Thyroid gland (tissue), 4 donors: ENCODE results near the gene NFE2L3. TPM values are rescaled to one million over a fixed set of nuclear protein-coding genes. Genes with fewer than 3 reads are reported as not detected.

Source experiments
- DNase-seq, 2 donors: peaks; one replicate each; pipeline ENCODE4 v3.0.0-alpha.2; 2019
- H3K27ac ChIP-seq, 3 donors: fragments of 200-600 bp; sonication (generic); 1 replicate in 2 of 3; 2 replicates in 1 of 3; pipeline ENCODE4 v1.5.1; 2016 to 2019; ENCODE audit warnings: mild to moderate bottlenecking in 1 of 3, moderate library complexity in 1 of 3
- H3K27me3 ChIP-seq: fragments of 200-600 bp; sonication (generic); one replicate; pipeline ENCODE4 v1.5.1; 2019
- H3K36me3 ChIP-seq, 2 donors: fragments of 200-600 bp; sonication (generic); one replicate each; pipeline ENCODE4 v1.5.1; 2016 to 2019
- H3K4me1 ChIP-seq, 2 donors: fragments of 200-600 bp; sonication (generic); one replicate each; pipeline ENCODE4 v1.5.1; 2017 to 2019
- H3K4me3 ChIP-seq, 3 donors: fragments of 200-600 bp; sonication (generic); replicated peaks in 1 of 3; 1 replicate in 2 of 3; 2 replicates in 1 of 3; pipeline ENCODE4 v1.5.1; 2016; ENCODE audit warnings: mild to moderate bottlenecking in 1 of 3
- H3K9me3 ChIP-seq: fragments of 200-600 bp; sonication (generic); one replicate; pipeline ENCODE4 v1.5.1; 2017
- CTCF ChIP-seq, 6 experiments: fragments of 200-600 bp in 3 of 6; fragments of 450-650 bp in 3 of 6; sonication (generic) in 3 of 6; IDR thresholded peaks; one replicate each; pipeline ENCODE4 v1.5.1; 2016 to 2019; ENCODE audit warnings: antibody characterized with exemption in 6 of 6, mild to moderate bottlenecking in 2 of 6, inconsistent platforms in 1 of 6, moderate library complexity in 1 of 6
- POLR2A ChIP-seq, 2 donors: fragments of 450-650 bp; IDR thresholded peaks; one replicate each; pipeline ENCODE4 v1.6.1; 2017; ENCODE audit warnings: antibody characterized with exemption in 2 of 2, mild to moderate bottlenecking in 2 of 2, moderate library complexity in 1 of 2
- WGBS, 2 donors: methylation state at CpG; one replicate each; pipeline ENCODE4 v1.1.5; 2017; 5-methylcytosine and 5-hydroxymethylcytosine counted together
- intact Hi-C: fragments of 100-400 bp; cut with DNase I; formaldehyde crosslinking; loops from one replicate; pipeline ENCODE4 v1.15.1; 2023
- total RNA-seq, 4 donors: library from RNA; depleted of rRNA; stranded (reverse); fragments of >200 nt; gene quantifications; one replicate each; pipeline ENCODE4 v1.2.3, GENCODE V29; 2016

NFE2L3 gene
- total RNA-seq, 4 donors from 2014 or later, result 0.33 to 1.4 (median 0.98) TPM

GRCh38 chr7:26199301-26200037 is 47.5 kb downstream of the NFE2L3 start:
- peak; percentile 71 to 76 for DNase-seq
- peak in 1 of 2 donors; percentile 69 for TF ChIP-seq POLR2A (IDR thresholded peaks at IDR 0.05)
- TF ChIP-seq CTCF (IDR thresholded peaks at IDR 0.05), result no peak
- intact Hi-C loops, result no loop called here
- Histone ChIP-seq H3K27me3 (no peaks in the 10 kb centered on the region), H3K36me3 (peaks cover 26 to 28% of the 10 kb centered on the region in 2 donors), H3K9me3 (no peaks in the 10 kb centered on the region), H3K4me3 (peak overlapping the region; percentile 61 to 96 (median 86)), H3K27ac (peak overlapping the region; percentile 99 to 100 (median 99)), H3K4me1 (peaks cover 25 to 35% of the 10 kb centered on the region in 2 donors)
- WGBS, 2 donors, result 0% methylated on average over 36 of the region's 36 CpGs

GRCh38 chr7:26200038-26200443 is 48.0 kb downstream of the NFE2L3 start:
- DNase-seq, result peak; percentile 66 to 74
- Histone ChIP-seq H3K4me3 (peak overlapping the region; percentile 61 to 96 (median 86)), H3K36me3 (peaks cover 22 to 23% of the 10 kb centered on the region in 2 donors), H3K27ac (peak overlapping the region; percentile 99 to 100 (median 99)), H3K4me1 (peaks cover 27 to 41% of the 10 kb centered on the region in 2 donors), H3K9me3 (no peaks in the 10 kb centered on the region), H3K27me3 (no peaks in the 10 kb centered on the region)
- TF ChIP-seq POLR2A (IDR thresholded peaks at IDR 0.05) (no peak), CTCF (IDR thresholded peaks at IDR 0.05) (no peak)
- intact Hi-C loops, result no loop called here
- WGBS, 2 donors, result 0% methylated on average over 24 to 28 of the region's 29 CpGs

- no peaks in the 10 kb centered on the region for H3K27me3 ChIP-seq
- H3K9me3 ChIP-seq, result no peaks in the 10 kb centered on the region
- peak within 1 kb of the TSS; percentile 61 to 96 (median 86) for H3K4me3 ChIP-seq
- peaks cover 16 to 17% of the 10 kb centered on the region in 2 donors for H3K36me3 ChIP-seq
- peak; percentile 100 for TF ChIP-seq POLR2A (IDR thresholded peaks at IDR 0.05)
- peak in 2 of 6 experiments; percentile 9 to 16 for TF ChIP-seq CTCF (IDR thresholded peaks at IDR 0.05)
- H3K4me1 ChIP-seq, result peaks cover 30 to 44% of the 10 kb centered on the region in 2 donors
- H3K27ac ChIP-seq, result peak within 1 kb of the TSS; percentile 99 to 100 (median 99)
- intact Hi-C loops, result no loop called here
- DNase-seq, result peak; percentile 98
- WGBS, 2 donors, result 1% methylated on average over 45 to 50 of the region's 71 CpGs
Measured at GRCh38 chr7:26200444-26201246, 48.6 kb downstream of the NFE2L3 start, which contains the start of gene HNRNPA2B1. Gene HNRNPA2B1, minus strand, starts transcription at chr7:26200746. Its CDS starts 169 bp downstream, at chr7:26200577.

GRCh38 chr7:26201247-26202018 is 49.4 kb downstream of the NFE2L3 start, which contains the start of gene CBX3:
Gene CBX3, plus strand, starts transcription at chr7:26201745. Its CDS starts 1,254 bp downstream, at chr7:26202999.
- DNase-seq, result peak; percentile 86 to 88
- H3K9me3 ChIP-seq, result no peaks in the 10 kb centered on the region
- H3K4me1 ChIP-seq, result peaks cover 26 to 36% of the 10 kb centered on the region in 2 donors
- H3K27me3 ChIP-seq, result no peaks in the 10 kb centered on the region
- WGBS, 2 donors, result 0% methylated on average over 18 to 39 of the region's 86 CpGs
- H3K36me3 ChIP-seq, result peaks cover 9 to 11% of the 10 kb centered on the region in 2 donors
- peak within 1 kb of the TSS; percentile 61 to 96 (median 86) for H3K4me3 ChIP-seq
- peak; percentile 41 to 82 for TF ChIP-seq POLR2A (IDR thresholded peaks at IDR 0.05)
- peak in 1 of 6 experiments; percentile 5 for TF ChIP-seq CTCF (IDR thresholded peaks at IDR 0.05)
- intact Hi-C loops, result no loop called here
- peak within 1 kb of the TSS; percentile 99 to 100 (median 99) for H3K27ac ChIP-seq
